GM06990 (cell line): ENCODE measurements around the gene GALNT12.

Source experiments
- DNase-seq: peaks from one replicate; pipeline ENCODE4 v3.0.0-alpha.2; 2011; ENCODE audit not compliant: insufficient read length; ENCODE audit errors: extremely low read depth
- H3K27me3 ChIP-seq: replicated peaks from 2 replicates; pipeline ENCODE4 v1.6.0; 2011; ENCODE audit warnings: low read length; ENCODE audit not compliant: control insufficient read depth, insufficient read depth
- H3K36me3 ChIP-seq: 2 replicates; pipeline ENCODE4 v1.5.1; 2011; ENCODE audit warnings: low read length; ENCODE audit not compliant: control insufficient read depth, insufficient read depth
- H3K4me3 ChIP-seq: replicated peaks from 2 replicates; pipeline ENCODE4 v1.5.1; 2011; ENCODE audit warnings: low read depth, mild to moderate bottlenecking, control low read depth, low read length
- TF ChIP-seq, protein P1 (sequence below): IDR thresholded peaks from 2 replicates; pipeline ENCODE4 v1.5.1; 2011; ENCODE audit warnings: low read length, control low read depth, mild to moderate bottlenecking, inconsistent platforms; ENCODE audit not compliant: insufficient read depth, poor library complexity, severe bottlenecking

The GALNT12 gene

GRCh38 chr9:98879094-98879962 lies 71.9 kb downstream of the GALNT12 start:
- Histone ChIP-seq H3K4me3 (no peak overlapping the region), H3K36me3 (no peaks in the 10 kb centered on the region), H3K27me3 (peaks cover 3% of the 10 kb centered on the region)
- no peak for DNase-seq
- TF ChIP-seq, protein P1, sequence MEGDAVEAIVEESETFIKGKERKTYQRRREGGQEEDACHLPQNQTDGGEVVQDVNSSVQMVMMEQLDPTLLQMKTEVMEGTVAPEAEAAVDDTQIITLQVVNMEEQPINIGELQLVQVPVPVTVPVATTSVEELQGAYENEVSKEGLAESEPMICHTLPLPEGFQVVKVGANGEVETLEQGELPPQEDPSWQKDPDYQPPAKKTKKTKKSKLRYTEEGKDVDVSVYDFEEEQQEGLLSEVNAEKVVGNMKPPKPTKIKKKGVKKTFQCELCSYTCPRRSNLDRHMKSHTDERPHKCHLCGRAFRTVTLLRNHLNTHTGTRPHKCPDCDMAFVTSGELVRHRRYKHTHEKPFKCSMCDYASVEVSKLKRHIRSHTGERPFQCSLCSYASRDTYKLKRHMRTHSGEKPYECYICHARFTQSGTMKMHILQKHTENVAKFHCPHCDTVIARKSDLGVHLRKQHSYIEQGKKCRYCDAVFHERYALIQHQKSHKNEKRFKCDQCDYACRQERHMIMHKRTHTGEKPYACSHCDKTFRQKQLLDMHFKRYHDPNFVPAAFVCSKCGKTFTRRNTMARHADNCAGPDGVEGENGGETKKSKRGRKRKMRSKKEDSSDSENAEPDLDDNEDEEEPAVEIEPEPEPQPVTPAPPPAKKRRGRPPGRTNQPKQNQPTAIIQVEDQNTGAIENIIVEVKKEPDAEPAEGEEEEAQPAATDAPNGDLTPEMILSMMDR: no peak

DNA sequence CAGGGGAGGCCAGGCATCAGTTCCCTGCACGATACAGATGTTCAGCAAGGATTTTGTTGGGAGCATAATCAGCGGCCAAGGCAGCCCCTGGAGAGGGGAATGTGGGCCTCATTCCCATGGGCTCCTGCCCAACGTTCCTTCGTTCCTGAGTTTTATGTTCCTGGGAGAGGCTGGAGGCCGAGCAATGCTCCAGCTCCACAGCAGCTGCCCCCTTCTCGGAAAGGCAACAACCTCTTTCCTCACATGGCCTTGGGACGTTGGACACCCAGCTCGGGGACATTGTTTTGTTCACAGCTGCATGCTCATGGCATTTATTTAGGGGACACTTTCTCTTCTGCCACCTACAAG lies 72.5 kb downstream of the GALNT12 start:
- TF ChIP-seq, protein P1: no peak
- Histone ChIP-seq H3K4me3 (no peak overlapping the region), H3K36me3 (no peaks in the 10 kb centered on the region), H3K27me3 (peaks cover 3% of the 10 kb centered on the region)
- no peak for DNase-seq

DNA sequence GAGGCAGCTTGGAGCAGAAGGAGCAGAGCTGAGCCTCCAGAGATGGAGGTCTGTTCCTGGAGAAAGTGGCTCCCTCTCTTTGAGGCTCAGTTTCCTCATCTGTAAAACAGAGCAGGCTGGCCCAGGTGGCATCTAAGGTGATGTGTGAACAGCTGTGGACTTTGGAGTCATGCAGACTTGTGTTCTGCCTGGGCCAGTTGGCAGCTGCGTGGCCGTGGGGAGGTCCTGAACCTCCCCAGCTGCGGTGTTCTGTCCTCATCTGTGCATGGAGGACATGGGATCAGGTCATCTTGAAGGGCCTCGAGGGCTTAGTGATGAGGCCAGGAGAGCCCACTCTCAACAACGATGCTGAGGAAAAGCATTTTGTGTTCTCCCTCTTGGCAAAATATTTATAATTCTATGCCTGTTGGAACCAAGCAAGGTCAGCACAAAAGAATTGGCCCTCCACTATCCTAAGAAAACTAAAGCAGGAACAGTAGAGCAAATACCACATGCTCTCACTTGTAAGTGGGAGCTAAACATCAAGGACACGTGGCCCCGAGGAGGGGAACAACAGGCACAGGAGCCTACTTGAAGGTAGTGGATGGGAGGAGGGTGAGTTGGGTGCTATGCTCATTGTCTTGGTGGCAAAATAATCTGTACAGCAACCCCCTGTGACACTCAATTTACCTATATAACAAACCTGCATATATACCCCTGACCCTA lies 73.0 kb downstream of the GALNT12 start:
- Histone ChIP-seq H3K4me3 (no peak overlapping the region), H3K36me3 (no peaks in the 10 kb centered on the region), H3K27me3 (peaks cover 3% of the 10 kb centered on the region)
- TF ChIP-seq, protein P1: no peak
- no peak for DNase-seq

GRCh38 chr9:98881356-98881755 lies 73.9 kb downstream of the GALNT12 start:
- peaks cover 3% of the 10 kb centered on the region for H3K27me3 ChIP-seq
- TF ChIP-seq, protein P1: no peak
- DNase-seq: no peak
- H3K4me3 ChIP-seq: no peak overlapping the region
- no peaks in the 10 kb centered on the region for H3K36me3 ChIP-seq

- no peak for DNase-seq
- Histone ChIP-seq H3K27me3 (peaks cover 3% of the 10 kb centered on the region), H3K4me3 (no peak overlapping the region), H3K36me3 (no peaks in the 10 kb centered on the region)
- TF ChIP-seq, protein P1: no peak
Measured at GRCh38 chr9:98881836-98882568, 74.5 kb downstream of the GALNT12 start.
